C4-2B (cell line): ENCODE results near the gene RASEF.

Experiments used
- ZFX ChIP-seq: fragments of 450-650 bp; IDR thresholded peaks from 2 replicates; pipeline ENCODE4 v1.6.1; 2017
- TF ChIP-seq, protein P1 (sequence below): fragments of 450-650 bp; conservative IDR thresholded peaks from 2 replicates; pipeline ENCODE4 v1.5.1; 2017; ENCODE audit warnings: mild to moderate bottlenecking

DNA sequence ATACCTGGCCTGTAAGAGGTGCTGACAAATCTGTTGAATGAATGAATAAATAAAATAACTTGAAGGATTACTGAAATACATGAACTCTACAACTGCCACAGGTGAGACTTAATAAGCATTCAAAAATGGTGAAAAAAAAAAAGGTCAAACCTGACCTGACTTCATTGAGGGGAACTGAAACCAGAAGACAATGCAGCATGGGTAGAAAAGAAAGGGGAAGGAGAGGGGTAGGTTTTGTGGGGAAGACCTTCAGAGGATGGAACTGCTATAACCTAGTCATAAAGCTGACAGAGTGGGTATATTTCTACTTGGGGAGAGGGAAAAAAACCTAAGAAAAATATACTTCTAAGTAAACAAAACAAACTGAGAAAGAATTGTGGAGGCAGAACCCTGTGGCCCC, 56.6 kb downstream of the RASEF start:
- TF ChIP-seq, protein P1, sequence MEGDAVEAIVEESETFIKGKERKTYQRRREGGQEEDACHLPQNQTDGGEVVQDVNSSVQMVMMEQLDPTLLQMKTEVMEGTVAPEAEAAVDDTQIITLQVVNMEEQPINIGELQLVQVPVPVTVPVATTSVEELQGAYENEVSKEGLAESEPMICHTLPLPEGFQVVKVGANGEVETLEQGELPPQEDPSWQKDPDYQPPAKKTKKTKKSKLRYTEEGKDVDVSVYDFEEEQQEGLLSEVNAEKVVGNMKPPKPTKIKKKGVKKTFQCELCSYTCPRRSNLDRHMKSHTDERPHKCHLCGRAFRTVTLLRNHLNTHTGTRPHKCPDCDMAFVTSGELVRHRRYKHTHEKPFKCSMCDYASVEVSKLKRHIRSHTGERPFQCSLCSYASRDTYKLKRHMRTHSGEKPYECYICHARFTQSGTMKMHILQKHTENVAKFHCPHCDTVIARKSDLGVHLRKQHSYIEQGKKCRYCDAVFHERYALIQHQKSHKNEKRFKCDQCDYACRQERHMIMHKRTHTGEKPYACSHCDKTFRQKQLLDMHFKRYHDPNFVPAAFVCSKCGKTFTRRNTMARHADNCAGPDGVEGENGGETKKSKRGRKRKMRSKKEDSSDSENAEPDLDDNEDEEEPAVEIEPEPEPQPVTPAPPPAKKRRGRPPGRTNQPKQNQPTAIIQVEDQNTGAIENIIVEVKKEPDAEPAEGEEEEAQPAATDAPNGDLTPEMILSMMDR: no peak
- no peak for TF ChIP-seq ZFX
